ENCODE data around the gene BRF1.

BRF1 gene

DNA sequence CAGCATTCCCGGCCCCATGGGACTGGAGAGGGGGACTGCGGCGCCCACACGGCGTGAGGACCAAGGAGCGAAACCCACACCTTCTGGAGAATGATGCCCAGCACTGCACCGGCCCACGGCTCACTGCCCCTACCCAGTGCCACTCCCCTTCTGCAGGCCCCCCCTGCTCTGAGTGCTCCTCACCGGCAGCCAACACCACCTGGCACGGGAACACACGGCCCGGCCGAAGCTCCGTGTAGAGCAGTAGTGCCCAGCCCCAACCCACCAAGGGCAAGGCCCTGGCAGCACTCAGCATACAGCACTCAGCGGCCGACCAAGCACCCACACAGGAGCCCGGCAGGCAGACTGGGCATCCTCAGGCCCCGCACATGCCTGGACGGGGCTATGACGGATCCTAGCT lies 39.0 kb downstream of the BRF1 start:
- TF ChIP-seq, protein P1, sequence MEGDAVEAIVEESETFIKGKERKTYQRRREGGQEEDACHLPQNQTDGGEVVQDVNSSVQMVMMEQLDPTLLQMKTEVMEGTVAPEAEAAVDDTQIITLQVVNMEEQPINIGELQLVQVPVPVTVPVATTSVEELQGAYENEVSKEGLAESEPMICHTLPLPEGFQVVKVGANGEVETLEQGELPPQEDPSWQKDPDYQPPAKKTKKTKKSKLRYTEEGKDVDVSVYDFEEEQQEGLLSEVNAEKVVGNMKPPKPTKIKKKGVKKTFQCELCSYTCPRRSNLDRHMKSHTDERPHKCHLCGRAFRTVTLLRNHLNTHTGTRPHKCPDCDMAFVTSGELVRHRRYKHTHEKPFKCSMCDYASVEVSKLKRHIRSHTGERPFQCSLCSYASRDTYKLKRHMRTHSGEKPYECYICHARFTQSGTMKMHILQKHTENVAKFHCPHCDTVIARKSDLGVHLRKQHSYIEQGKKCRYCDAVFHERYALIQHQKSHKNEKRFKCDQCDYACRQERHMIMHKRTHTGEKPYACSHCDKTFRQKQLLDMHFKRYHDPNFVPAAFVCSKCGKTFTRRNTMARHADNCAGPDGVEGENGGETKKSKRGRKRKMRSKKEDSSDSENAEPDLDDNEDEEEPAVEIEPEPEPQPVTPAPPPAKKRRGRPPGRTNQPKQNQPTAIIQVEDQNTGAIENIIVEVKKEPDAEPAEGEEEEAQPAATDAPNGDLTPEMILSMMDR (conservative IDR thresholded peaks at IDR 0.05; ENCODE audit: low read depth), result no peak
- CTCF ChIA-PET, result no interaction called here
- no peak overlapping the region for H3K27ac ChIP-seq
- POLR2A ChIA-PET (ENCODE audit: low non-redundant PET), result no interaction called here
- no peak for DNase-seq (ENCODE audit: low spot score)

- ChIA-PET POLR2A (ENCODE audit: low non-redundant PET) (no interaction called here), CTCF (interaction anchor here (0.8 to 1.1 kb wide), 2 partner anchors 10 to 171 kb away, joined by 4 to 6 read pairs; no protein-coding TSS in a partner anchor)
- no peak overlapping the region for H3K27ac ChIP-seq
- no peak for DNase-seq (ENCODE audit: low spot score)
- TF ChIP-seq, protein P1 (conservative IDR thresholded peaks at IDR 0.05; ENCODE audit: low read depth), result no peak
These were observed 39.8 kb downstream of the BRF1 start for GRCh38 chr14:105260959-105261358.

GRCh38 chr14:105258846-105259245 lies 42.0 kb downstream of the BRF1 start:
- ChIA-PET CTCF (interaction anchor here (1.3 kb wide), 1 partner anchor 169 kb away, joined by 3 read pairs; no protein-coding TSS in a partner anchor), POLR2A (ENCODE audit: low non-redundant PET) (no interaction called here)
- no peak overlapping the region for H3K27ac ChIP-seq
- TF ChIP-seq, protein P1 (conservative IDR thresholded peaks at IDR 0.05; ENCODE audit: low read depth), result no peak
- DNase-seq (ENCODE audit: low spot score), result no peak

DNA sequence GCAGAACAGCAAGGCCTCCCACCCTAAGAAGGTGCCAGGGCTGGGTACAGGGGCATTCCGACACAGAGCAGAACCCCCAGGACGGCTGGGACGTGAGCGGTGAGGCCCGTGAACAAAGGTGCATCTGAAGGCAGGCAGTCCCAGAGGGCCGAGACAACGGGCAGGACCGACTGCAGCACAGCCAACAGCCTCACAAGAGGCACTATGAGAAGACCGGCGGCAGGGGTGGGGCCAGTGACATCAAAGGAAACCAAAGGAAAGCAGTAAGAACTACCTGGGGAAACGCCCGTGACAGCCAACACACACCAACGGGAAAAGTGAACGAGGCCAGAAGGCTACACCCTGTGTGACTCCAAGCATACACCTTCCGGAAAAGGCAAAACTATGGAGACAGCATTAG lies 43.3 kb downstream of the BRF1 start:
- CTCF ChIA-PET, result no interaction called here
- TF ChIP-seq, protein P1 (conservative IDR thresholded peaks at IDR 0.05; ENCODE audit: low read depth), result no peak
- POLR2A ChIA-PET (ENCODE audit: low non-redundant PET), result no interaction called here
- H3K27ac ChIP-seq, result no peak overlapping the region
- no peak for DNase-seq (ENCODE audit: low spot score)

- CTCF ChIA-PET, result no interaction called here
- H3K27ac ChIP-seq, result no peak overlapping the region
- POLR2A ChIA-PET (ENCODE audit: low non-redundant PET), result no interaction called here
- TF ChIP-seq, protein P1 (conservative IDR thresholded peaks at IDR 0.05; ENCODE audit: low read depth), result no peak
- DNase-seq (ENCODE audit: low spot score), result no peak
These were observed 44.4 kb downstream of the BRF1 start for GRCh38 chr14:105256292-105256960.

DNA sequence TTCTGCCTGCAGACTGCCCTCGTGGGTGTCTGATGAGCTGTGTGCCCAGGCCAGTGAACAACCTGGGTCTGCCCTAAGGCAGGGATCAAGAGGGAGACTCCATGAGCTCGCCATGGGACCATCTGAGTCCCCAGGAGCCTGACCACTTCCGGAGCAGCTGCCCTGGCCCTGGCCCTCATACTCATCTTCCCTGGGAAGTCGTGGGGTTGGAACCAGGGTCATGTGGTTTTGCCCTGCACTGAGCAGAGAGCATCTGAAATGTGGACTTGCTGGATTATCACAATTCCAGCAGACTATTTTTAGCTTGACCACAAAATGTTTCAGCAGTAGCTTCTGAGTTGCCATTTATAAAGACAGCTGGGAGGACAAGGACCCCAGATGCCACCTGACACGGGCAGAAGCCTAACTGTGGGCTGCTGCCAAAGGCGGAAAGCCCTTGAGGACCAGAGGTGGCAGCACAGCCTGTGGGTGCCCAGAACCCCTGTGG lies 45.7 kb downstream of the BRF1 start:
- CTCF ChIA-PET, result no interaction called here
- POLR2A ChIA-PET (ENCODE audit: low non-redundant PET), result no interaction called here
- TF ChIP-seq, protein P1 (conservative IDR thresholded peaks at IDR 0.05; ENCODE audit: low read depth), result no peak
- no peak for DNase-seq (ENCODE audit: low spot score)
- H3K27ac ChIP-seq, result peak overlapping the region; percentile 27

Measured in RWPE1 (cell line).